Mesendoderm (in vitro differentiated cells): Measurements from ENCODE around the gene MED25.
A peak's percentile ranks its signal among the peaks of the same experiment; 100 is the strongest.

ENCODE experiments used
- DNase-seq: peaks from one replicate; pipeline ENCODE4 v3.0.0; 2013
- H2AK5ac ChIP-seq: 2 replicates; pipeline ENCODE4 v1.6.1; 2013; ENCODE audit warnings: low read length, inconsistent platforms
- H2BK120ac ChIP-seq: 2 replicates; pipeline ENCODE4 v1.6.1; 2013; ENCODE audit warnings: low read depth, mild to moderate bottlenecking, low read length, moderate library complexity, mixed read lengths
- H2BK15ac ChIP-seq: replicated peaks from 2 replicates; pipeline ENCODE4 v1.6.1; 2013; ENCODE audit warnings: low read depth, mild to moderate bottlenecking, moderate library complexity
- H2BK5ac ChIP-seq: 2 replicates; pipeline ENCODE4 v1.6.1; 2013; ENCODE audit warnings: low read length, inconsistent platforms
- H3K18ac ChIP-seq: 2 replicates; pipeline ENCODE4 v1.6.1; 2013; ENCODE audit warnings: mild to moderate bottlenecking, low read length, mixed read lengths
- H3K23ac ChIP-seq: one replicate; pipeline ENCODE4 v1.6.1; 2013; ENCODE audit warnings: low read length
- H3K27ac ChIP-seq: 2 replicates; pipeline ENCODE4 v1.5.1; 2013; ENCODE audit warnings: low read depth, mild to moderate bottlenecking, inconsistent platforms, low read length, moderate library complexity
- H3K27me3 ChIP-seq: 2 replicates; pipeline ENCODE4 v1.6.1; 2013; ENCODE audit warnings: low read length, control low read depth, mild to moderate bottlenecking, inconsistent platforms; ENCODE audit not compliant: insufficient read depth, poor library complexity
- H3K36me3 ChIP-seq: 2 replicates; pipeline ENCODE4 v1.6.1; 2013; ENCODE audit warnings: low read length, inconsistent platforms; ENCODE audit not compliant: control insufficient read depth, insufficient read depth
- H3K4ac ChIP-seq: one replicate; pipeline ENCODE4 v1.6.1; 2013; ENCODE audit warnings: low read depth, mild to moderate bottlenecking, low read length, moderate library complexity
- H3K4me1 ChIP-seq: 2 replicates; pipeline ENCODE4 v1.6.1; 2013; ENCODE audit warnings: low read depth, low read length, inconsistent platforms; ENCODE audit not compliant: control insufficient read depth
- H3K4me2 ChIP-seq: 2 replicates; pipeline ENCODE4 v1.6.1; 2013; ENCODE audit warnings: low read length
- H3K4me3 ChIP-seq: 2 replicates; pipeline ENCODE4 v1.5.1; 2013; ENCODE audit warnings: mild to moderate bottlenecking, low read length
- H3K56ac ChIP-seq: one replicate; pipeline ENCODE4 v1.6.1; 2013; ENCODE audit warnings: low read length
- H3K79me1 ChIP-seq: 2 replicates; pipeline ENCODE4 v1.6.1; 2013; ENCODE audit warnings: low read length, inconsistent platforms
- H3K79me2 ChIP-seq: 2 replicates; pipeline ENCODE4 v1.6.1; 2013; ENCODE audit warnings: mild to moderate bottlenecking, low read length; ENCODE audit not compliant: control insufficient read depth, insufficient read depth
- H3K9ac ChIP-seq: 2 replicates; pipeline ENCODE4 v1.6.1; 2013; ENCODE audit warnings: low read length, inconsistent platforms
- H4K5ac ChIP-seq: one replicate; pipeline ENCODE4 v1.6.1; 2013; ENCODE audit warnings: low read length
- H4K8ac ChIP-seq: one replicate; pipeline ENCODE4 v1.6.1; 2013; ENCODE audit warnings: low read depth, mild to moderate bottlenecking, control low read depth, low read length, moderate library complexity
- WGBS: extraction: QIAGEN DNeasy Blood & Tissue Kit; methylation state at CpG from one replicate; pipeline ENCODE4 v1.1.7; 2013; ENCODE audit warnings: low lambda C conversion rate, missing lambda C conversion rate; ENCODE audit not compliant: insufficient coverage; ENCODE audit errors: extremely low coverage; 5-methylcytosine and 5-hydroxymethylcytosine counted together

MED25 gene

GRCh38 chr19:49799271-49799797, 18.8 kb upstream of the MED25 start:
- Histone ChIP-seq H4K5ac (no peak overlapping the region), H3K4me3 (no peak overlapping the region), H3K9ac (no peak overlapping the region), H3K4ac (no peak overlapping the region), H3K36me3 (peaks cover 14% of the 10 kb centered on the region), H4K8ac (no peak overlapping the region), H2AK5ac (no peak overlapping the region), H3K79me1 (no peaks in the 10 kb centered on the region), H3K18ac (no peak overlapping the region), H3K79me2 (no peaks in the 10 kb centered on the region), H3K27me3 (no peaks in the 10 kb centered on the region), H3K4me2 (no peak overlapping the region), H3K4me1 (no peaks in the 10 kb centered on the region), H2BK15ac (no peak overlapping the region), H3K56ac (no peak overlapping the region), H2BK120ac (no peak overlapping the region), H3K23ac (no peak overlapping the region), H3K27ac (no peak overlapping the region), H2BK5ac (no peak overlapping the region)
- no CpG with 5 or more reads among the region's 28 CpGs for WGBS
- DNase-seq, result no peak

- H3K79me2 ChIP-seq, result no peaks in the 10 kb centered on the region
- no peak overlapping the region for H2BK15ac ChIP-seq
- H2BK5ac ChIP-seq, result no peak overlapping the region
- no peak overlapping the region for H4K8ac ChIP-seq
- H3K56ac ChIP-seq, result no peak overlapping the region
- no peaks in the 10 kb centered on the region for H3K79me1 ChIP-seq
- no peak overlapping the region for H4K5ac ChIP-seq
- peaks cover 14% of the 10 kb centered on the region for H3K36me3 ChIP-seq
- H3K4me1 ChIP-seq, result no peaks in the 10 kb centered on the region
- H2BK120ac ChIP-seq, result no peak overlapping the region
- no peak overlapping the region for H3K9ac ChIP-seq
- H3K23ac ChIP-seq, result no peak overlapping the region
- H2AK5ac ChIP-seq, result no peak overlapping the region
- H3K27ac ChIP-seq, result no peak overlapping the region
- peak; percentile 45 for DNase-seq
- H3K4ac ChIP-seq, result no peak overlapping the region
- no peak overlapping the region for H3K4me2 ChIP-seq
- no peak overlapping the region for H3K18ac ChIP-seq
- WGBS, result no CpG with 5 or more reads among the region's 25 CpGs
- no peak overlapping the region for H3K4me3 ChIP-seq
- no peaks in the 10 kb centered on the region for H3K27me3 ChIP-seq
These were observed 18.2 kb upstream of the MED25 start for GRCh38 chr19:49799798-49800376.

GRCh38 chr19:49800771-49801170, 17.3 kb upstream of the MED25 start:
- H3K4me1 ChIP-seq, result no peaks in the 10 kb centered on the region
- DNase-seq, result no peak
- H3K9ac ChIP-seq, result no peak overlapping the region
- H3K36me3 ChIP-seq, result peaks cover 14% of the 10 kb centered on the region
- H3K18ac ChIP-seq, result no peak overlapping the region
- no peak overlapping the region for H4K8ac ChIP-seq
- H3K4ac ChIP-seq, result no peak overlapping the region
- H3K27ac ChIP-seq, result no peak overlapping the region
- H2BK5ac ChIP-seq, result no peak overlapping the region
- no peak overlapping the region for H3K4me2 ChIP-seq
- no peak overlapping the region for H2AK5ac ChIP-seq
- no peak overlapping the region for H2BK120ac ChIP-seq
- WGBS, result no CpG with 5 or more reads among the region's 10 CpGs
- H4K5ac ChIP-seq, result no peak overlapping the region
- H2BK15ac ChIP-seq, result no peak overlapping the region
- H3K4me3 ChIP-seq, result no peak overlapping the region
- H3K79me1 ChIP-seq, result no peaks in the 10 kb centered on the region
- H3K23ac ChIP-seq, result no peak overlapping the region
- no peaks in the 10 kb centered on the region for H3K79me2 ChIP-seq
- H3K27me3 ChIP-seq, result no peaks in the 10 kb centered on the region
- no peak overlapping the region for H3K56ac ChIP-seq

GRCh38 chr19:49801401-49801888, 16.6 kb upstream of the MED25 start:
- WGBS, result no CpG with 5 or more reads among the region's 32 CpGs
- no peak overlapping the region for H2AK5ac ChIP-seq
- H2BK5ac ChIP-seq, result no peak overlapping the region
- peaks cover 11% of the 10 kb centered on the region for H3K36me3 ChIP-seq
- H3K27me3 ChIP-seq, result no peaks in the 10 kb centered on the region
- no peak overlapping the region for H3K27ac ChIP-seq
- H2BK120ac ChIP-seq, result no peak overlapping the region
- no peak overlapping the region for H3K18ac ChIP-seq
- H3K4ac ChIP-seq, result no peak overlapping the region
- H3K4me2 ChIP-seq, result no peak overlapping the region
- H3K9ac ChIP-seq, result peak overlapping the region; percentile 74
- H3K23ac ChIP-seq, result no peak overlapping the region
- no peak for DNase-seq
- H3K79me2 ChIP-seq, result no peaks in the 10 kb centered on the region
- no peak overlapping the region for H2BK15ac ChIP-seq
- H3K56ac ChIP-seq, result no peak overlapping the region
- no peak overlapping the region for H4K5ac ChIP-seq
- no peak overlapping the region for H3K4me3 ChIP-seq
- no peak overlapping the region for H4K8ac ChIP-seq
- no peaks in the 10 kb centered on the region for H3K79me1 ChIP-seq
- H3K4me1 ChIP-seq, result no peaks in the 10 kb centered on the region

- H4K5ac ChIP-seq, result no peak overlapping the region
- no CpG with 5 or more reads among the region's 38 CpGs for WGBS
- peak overlapping the region; percentile 46 for H3K4me2 ChIP-seq
- peak overlapping the region; percentile 28 for H3K4me3 ChIP-seq
- no peak overlapping the region for H2BK5ac ChIP-seq
- no peak overlapping the region for H2AK5ac ChIP-seq
- H2BK15ac ChIP-seq, result no peak overlapping the region
- peak overlapping the region; percentile 92 for H3K56ac ChIP-seq
- H3K9ac ChIP-seq, result peak overlapping the region; percentile 74
- no peaks in the 10 kb centered on the region for H3K4me1 ChIP-seq
- H3K27me3 ChIP-seq, result no peaks in the 10 kb centered on the region
- H3K79me1 ChIP-seq, result no peaks in the 10 kb centered on the region
- no peak overlapping the region for H3K27ac ChIP-seq
- H3K36me3 ChIP-seq, result peaks cover 7% of the 10 kb centered on the region
- no peaks in the 10 kb centered on the region for H3K79me2 ChIP-seq
- no peak overlapping the region for H4K8ac ChIP-seq
- H2BK120ac ChIP-seq, result no peak overlapping the region
- no peak overlapping the region for H3K4ac ChIP-seq
- H3K23ac ChIP-seq, result no peak overlapping the region
- peak; percentile 92 for DNase-seq
- no peak overlapping the region for H3K18ac ChIP-seq
These were observed 16.0 kb upstream of the MED25 start for GRCh38 chr19:49801966-49802661.
